PC-9 (cell line): ENCODE data around the gene CBFA2T3. TPM values are rescaled to one million over a fixed set of nuclear protein-coding genes. Genes with fewer than 3 reads are reported as not detected.

Experiments used
- BruUV-seq: library from RNA; stranded (reverse); fragments of 400-500 nt; replicated peaks from 2 replicates; lab custom pipeline; 2021; lab: Mats Ljungman, UMichigan
- CTCF ChIA-PET: fragments of 300-600 bp; sonication (Branson Sonifier 250); formaldehyde crosslinking; loops from one replicate; lab custom pipeline; 2022; ENCODE audit warnings: antibody characterized with exemption; lab: Charles Lee
- POLR2A ChIA-PET: fragments of 300-600 bp; sonication (Branson Sonifier 250); formaldehyde crosslinking; loops from one replicate; lab custom pipeline; 2022; ENCODE audit warnings: antibody characterized with exemption; ENCODE audit not compliant: unreplicated experiment; lab: Charles Lee
- DNase-seq, 2 experiments: peaks; one replicate each; pipeline versions ENCODE4 v3.0.0 to v3.0.0-alpha.2; 2015 to 2022; ENCODE audit warnings: mixed read lengths in 1 of 2
- H2AFZ ChIP-seq: fragments of 200-600 bp; sonication (generic); 2 replicates; pipeline ENCODE4 v1.8.1; 2017; ENCODE audit warnings: antibody characterized with exemption
- H3F3A ChIP-seq: fragments of 200-600 bp; sonication (generic); 2 replicates; pipeline ENCODE4 v1.8.1; 2017; ENCODE audit warnings: antibody characterized with exemption, mild to moderate bottlenecking, low read depth; ENCODE audit not compliant: insufficient read depth
- H3K27ac ChIP-seq: fragments of 200-600 bp; sonication (generic); 2 replicates; pipeline ENCODE4 v1.6.1; 2016; ENCODE audit warnings: mixed run types
- H3K27me3 ChIP-seq: fragments of 200-600 bp; sonication (generic); 2 replicates; pipeline ENCODE4 v1.6.1; 2016; ENCODE audit warnings: low read depth, mixed run types; ENCODE audit not compliant: insufficient read depth
- H3K36me3 ChIP-seq: fragments of 200-600 bp; sonication (generic); 2 replicates; pipeline ENCODE4 v1.6.1; 2016; ENCODE audit warnings: low read depth, mixed run types
- H3K4me1 ChIP-seq: fragments of 200-600 bp; sonication (generic); replicated peaks from 2 replicates; pipeline ENCODE4 v1.6.1; 2016; ENCODE audit warnings: mixed run types; ENCODE audit not compliant: insufficient read depth
- H3K4me2 ChIP-seq: fragments of 200-600 bp; sonication (generic); 2 replicates; pipeline ENCODE4 v1.6.1; 2017; ENCODE audit warnings: mixed run types
- H3K4me3 ChIP-seq: fragments of 200-600 bp; sonication (generic); 2 replicates; pipeline ENCODE4 v1.6.1; 2016; ENCODE audit warnings: mixed run types
- H3K79me2 ChIP-seq: fragments of 200-600 bp; sonication (generic); 2 replicates; pipeline ENCODE4 v1.6.1; 2017; ENCODE audit warnings: low read depth, mixed run types
- H3K9me2 ChIP-seq: fragments of 200-600 bp; sonication (generic); 2 replicates; pipeline ENCODE4 v1.8.1; 2017; ENCODE audit warnings: mild to moderate bottlenecking; ENCODE audit not compliant: insufficient read depth
- H3K9me3 ChIP-seq: fragments of 200-600 bp; sonication (generic); 2 replicates; pipeline ENCODE4 v1.8.1; 2016; ENCODE audit warnings: low read depth; ENCODE audit not compliant: insufficient read depth
- H4K20me1 ChIP-seq: fragments of 200-600 bp; sonication (generic); 2 replicates; pipeline ENCODE4 v1.8.1; 2017; ENCODE audit not compliant: insufficient read depth
- CTCF ChIP-seq: fragments of 200-600 bp; sonication (generic); conservative IDR thresholded peaks from 2 replicates; pipeline ENCODE4 v1.6.1; 2017; ENCODE audit warnings: mixed run types, antibody characterized with exemption, mild to moderate bottlenecking, moderate library complexity
- EZH2 ChIP-seq: fragments of 200-600 bp; sonication (generic); IDR thresholded peaks from 2 replicates; pipeline ENCODE4 v1.8.0; 2017; ENCODE audit warnings: antibody characterized with exemption, low read depth
- intact Hi-C: fragments of 100-400 bp; cut with micrococcal nuclease; formaldehyde crosslinking; loops from one replicate; pipeline ENCODE4 v1.10.0; 2022; ENCODE audit not compliant: unreplicated experiment
- total RNA-seq: library from RNA; stranded (reverse); gene quantifications from 2 replicates; pipeline ENCODE4 v1.2.3, GENCODE V29; 2021

The CBFA2T3 gene
- total RNA-seq, 1 experiment from 2014 or later, result 1.0 TPM

GRCh38 chr16:88836791-88837190, 140.2 kb downstream of the CBFA2T3 start:
- TF ChIP-seq EZH2, result no peak
- TF ChIP-seq CTCF, result no peak
- H3K27me3 ChIP-seq, result no peaks in the 10 kb centered on the region
- DNase-seq, result no peak
- H3K79me2 ChIP-seq, result no peaks in the 10 kb centered on the region
- H3K27ac ChIP-seq, result no peak overlapping the region
- intact Hi-C loops, result no loop called here
- H3F3A ChIP-seq, result no peaks in the 10 kb centered on the region
- no peak overlapping the region for H3K4me3 ChIP-seq
- no peaks in the 10 kb centered on the region for H3K36me3 ChIP-seq
- H3K4me1 ChIP-seq, result no peaks in the 10 kb centered on the region
- no peak overlapping the region for H3K4me2 ChIP-seq
- CTCF ChIA-PET, result no interaction called here
- no peak overlapping the region for H2AFZ ChIP-seq
- H3K9me3 ChIP-seq, result no peaks in the 10 kb centered on the region
- no TSS peak for BruUV-seq
- H3K9me2 ChIP-seq, result no peaks in the 10 kb centered on the region
- H4K20me1 ChIP-seq, result no peaks in the 10 kb centered on the region
- POLR2A ChIA-PET, result interaction anchor here (0.7 kb wide), 1 partner anchor 45 kb away, joined by 6 read pairs; no protein-coding TSS in a partner anchor

GRCh38 chr16:88835818-88836217, 141.2 kb downstream of the CBFA2T3 start:
- Histone ChIP-seq H4K20me1 (no peaks in the 10 kb centered on the region), H3K4me1 (no peaks in the 10 kb centered on the region), H3K9me3 (no peaks in the 10 kb centered on the region), H3K36me3 (no peaks in the 10 kb centered on the region), H3F3A (no peaks in the 10 kb centered on the region), H2AFZ (no peak overlapping the region), H3K4me3 (no peak overlapping the region), H3K27me3 (no peaks in the 10 kb centered on the region), H3K4me2 (no peak overlapping the region), H3K27ac (no peak overlapping the region), H3K79me2 (no peaks in the 10 kb centered on the region), H3K9me2 (no peaks in the 10 kb centered on the region)
- ChIA-PET POLR2A (no interaction called here), CTCF (no interaction called here)
- intact Hi-C loops, result no loop called here
- TF ChIP-seq EZH2 (no peak), CTCF (no peak)
- no peak for DNase-seq
- no TSS peak for BruUV-seq

- ChIA-PET CTCF (no interaction called here), POLR2A (no interaction called here)
- H3K9me3 ChIP-seq, result no peaks in the 10 kb centered on the region
- H3K9me2 ChIP-seq, result no peaks in the 10 kb centered on the region
- no peaks in the 10 kb centered on the region for H4K20me1 ChIP-seq
- no peak for DNase-seq
- no peaks in the 10 kb centered on the region for H3K36me3 ChIP-seq
- TF ChIP-seq CTCF (no peak), EZH2 (no peak)
- H3K4me1 ChIP-seq, result no peaks in the 10 kb centered on the region
- no TSS peak for BruUV-seq
- no peak overlapping the region for H3K4me3 ChIP-seq
- no peak overlapping the region for H2AFZ ChIP-seq
- no peaks in the 10 kb centered on the region for H3K27me3 ChIP-seq
- no peaks in the 10 kb centered on the region for H3K79me2 ChIP-seq
- no peak overlapping the region for H3K4me2 ChIP-seq
- no peak overlapping the region for H3K27ac ChIP-seq
- intact Hi-C loops, result no loop called here
- H3F3A ChIP-seq, result no peaks in the 10 kb centered on the region
Measured at GRCh38 chr16:88835383-88835782, 141.6 kb downstream of the CBFA2T3 start.
